NT2/D1 (cell line): Measurements from ENCODE around the gene AASS.

Experiments
- DNase-seq: peaks from one replicate; pipeline ENCODE4 v3.0.0-alpha.2; 2011; ENCODE audit warnings: low read depth, low spot score
- H3K27me3 ChIP-seq: 2 replicates; pipeline ENCODE4 v1.6.0; 2011; ENCODE audit warnings: mild to moderate bottlenecking; ENCODE audit not compliant: insufficient read length, insufficient read depth
- H3K36me3 ChIP-seq: 2 replicates; pipeline ENCODE4 v1.6.1; 2011; ENCODE audit warnings: mild to moderate bottlenecking, low read length, mixed read lengths; ENCODE audit not compliant: insufficient read depth, insufficient read length
- H3K4me1 ChIP-seq: 2 replicates; pipeline ENCODE4 v1.5.1; 2011; ENCODE audit not compliant: insufficient read depth, insufficient read length
- H3K4me3 ChIP-seq: 2 replicates; pipeline ENCODE4 v1.5.1; 2011; ENCODE audit warnings: low read depth; ENCODE audit not compliant: insufficient read length
- H3K9ac ChIP-seq: 2 replicates; pipeline ENCODE4 v1.6.0; 2011; ENCODE audit warnings: low read depth; ENCODE audit not compliant: insufficient read length
- H3K9me3 ChIP-seq: 2 replicates; pipeline ENCODE4 v1.5.1; 2011; ENCODE audit warnings: mild to moderate bottlenecking, low read length; ENCODE audit not compliant: insufficient read depth
- SUZ12 ChIP-seq: IDR thresholded peaks from 2 replicates; pipeline ENCODE4 v1.6.1; 2011; ENCODE audit not compliant: insufficient read length, insufficient read depth; ENCODE audit errors: extremely low read depth
- YY1 ChIP-seq: IDR thresholded peaks from 2 replicates; pipeline ENCODE4 v1.6.1; 2011; ENCODE audit not compliant: insufficient read length, insufficient read depth
- ZNF274 ChIP-seq: IDR thresholded peaks from 2 replicates; pipeline ENCODE4 v1.6.1; 2011; ENCODE audit warnings: mild to moderate bottlenecking, low read depth, low read length

Gene AASS

DNA sequence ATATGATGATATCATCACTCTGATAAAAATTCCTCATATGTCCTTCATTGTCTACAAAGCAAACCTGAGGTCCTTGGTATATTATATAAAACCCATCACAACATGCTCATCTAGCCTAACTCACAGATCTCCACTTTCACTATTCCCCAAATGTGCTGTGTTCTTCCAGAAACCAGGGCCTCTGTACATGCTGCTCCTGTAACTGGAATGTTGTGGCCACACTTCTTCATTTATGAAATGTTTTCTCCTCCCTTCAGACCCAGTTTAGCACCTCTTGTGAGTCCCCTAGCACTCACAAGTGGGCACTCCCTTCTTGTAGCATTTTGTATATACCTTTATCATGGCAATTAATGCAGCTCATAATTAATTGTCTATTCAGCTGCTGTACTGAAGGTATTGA lies 61.9 kb downstream of the AASS start:
- H3K36me3 ChIP-seq = peaks cover 46% of the 10 kb centered on the region

DNA sequence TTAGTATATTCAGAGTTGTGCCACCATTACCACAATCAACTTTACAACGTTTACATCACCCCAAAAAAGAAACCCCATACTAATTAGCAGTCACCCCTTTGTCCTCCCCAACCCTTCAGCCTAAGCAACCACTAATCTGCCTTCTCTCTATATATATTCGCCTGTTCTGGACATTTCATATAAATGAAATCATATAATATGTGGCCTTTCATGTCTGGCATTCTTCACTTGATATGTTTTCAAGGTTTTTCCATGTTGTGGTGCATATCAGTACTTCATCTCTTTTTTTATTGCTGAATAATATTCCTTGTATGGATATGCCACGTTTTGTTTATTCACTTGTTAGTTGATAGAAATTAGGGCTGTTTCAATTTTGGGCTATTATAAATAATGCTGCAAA lies 70.4 kb downstream of the AASS start:
- Histone ChIP-seq H3K9me3 (no peaks in the 10 kb centered on the region), H3K36me3 (peaks cover 9% of the 10 kb centered on the region), H3K9ac (no peak overlapping the region), H3K4me3 (no peak overlapping the region), H3K27me3 (no peaks in the 10 kb centered on the region), H3K4me1 (no peaks in the 10 kb centered on the region)
- DNase-seq = no peak
- no peak for TF ChIP-seq YY1
- TF ChIP-seq ZNF274 = no peak
- no peak for TF ChIP-seq SUZ12

More for the DNA sequence above, 61.9 kb downstream of the AASS start:
- Histone ChIP-seq H3K9me3 (no peaks in the 10 kb centered on the region), H3K4me3 (no peak overlapping the region), H3K9ac (no peak overlapping the region), H3K4me1 (no peaks in the 10 kb centered on the region), H3K27me3 (no peaks in the 10 kb centered on the region)
- no peak for DNase-seq
- no peak for TF ChIP-seq YY1

DNA sequence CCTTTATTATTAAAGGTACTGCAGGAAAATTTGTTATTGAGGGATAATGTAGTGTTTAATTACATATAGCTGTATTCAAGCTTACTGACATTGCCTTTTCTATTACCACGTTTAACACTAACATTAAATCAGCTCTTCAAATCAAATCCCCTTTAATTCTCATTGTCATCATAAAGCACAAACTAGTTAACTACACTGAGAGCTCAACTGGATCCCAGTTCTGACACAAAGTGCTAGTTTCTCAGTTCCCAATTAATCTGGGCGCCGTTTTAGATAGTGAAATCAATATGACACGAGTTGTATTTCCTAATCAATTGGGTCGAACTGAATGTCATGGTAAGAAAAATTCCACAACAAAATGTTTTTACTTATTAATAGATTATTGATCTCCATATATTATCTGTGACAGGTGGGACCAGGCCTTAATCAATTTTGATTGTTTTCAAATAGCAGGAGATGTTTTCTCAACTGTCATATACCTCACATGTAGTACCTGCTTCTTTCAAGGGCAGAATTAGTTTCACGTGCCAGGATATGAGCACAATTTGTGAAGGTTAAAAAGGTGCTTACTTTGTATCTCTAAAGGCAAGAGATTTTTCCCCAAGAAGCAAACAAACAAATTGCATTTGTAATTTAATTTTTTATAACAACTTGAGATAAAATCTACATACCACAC lies 71.0 kb downstream of the AASS start:
- peaks cover 8% of the 10 kb centered on the region for H3K36me3 ChIP-seq
- TF ChIP-seq ZNF274 = no peak
- DNase-seq = no peak
- no peaks in the 10 kb centered on the region for H3K27me3 ChIP-seq
- no peaks in the 10 kb centered on the region for H3K4me1 ChIP-seq
- no peaks in the 10 kb centered on the region for H3K9me3 ChIP-seq
- no peak overlapping the region for H3K4me3 ChIP-seq
- no peak overlapping the region for H3K9ac ChIP-seq

DNA sequence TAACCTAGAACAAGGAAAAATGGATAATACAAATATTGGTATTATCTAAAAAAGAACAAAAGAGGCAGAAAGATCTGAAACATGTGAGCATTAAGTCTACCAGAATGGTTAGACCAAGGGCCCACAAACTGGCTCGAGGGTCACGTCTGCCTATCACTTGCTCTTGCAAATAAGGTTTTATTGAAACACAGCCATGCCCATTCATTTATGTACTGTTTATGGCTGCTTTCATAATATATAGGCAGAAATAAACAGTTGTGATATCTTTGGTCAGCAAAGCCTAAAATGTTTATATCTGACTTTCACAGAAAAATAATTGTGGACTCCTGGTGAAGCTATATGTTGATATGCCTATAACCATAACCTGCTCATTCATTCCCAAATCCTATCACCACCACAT lies 71.8 kb downstream of the AASS start:
- Histone ChIP-seq H3K4me1 (no peaks in the 10 kb centered on the region), H3K9ac (no peak overlapping the region), H3K36me3 (peaks cover 3% of the 10 kb centered on the region), H3K4me3 (no peak overlapping the region), H3K27me3 (no peaks in the 10 kb centered on the region), H3K9me3 (no peaks in the 10 kb centered on the region)
- DNase-seq = no peak
- TF ChIP-seq ZNF274 (no peak), YY1 (no peak), SUZ12 (no peak)

DNA sequence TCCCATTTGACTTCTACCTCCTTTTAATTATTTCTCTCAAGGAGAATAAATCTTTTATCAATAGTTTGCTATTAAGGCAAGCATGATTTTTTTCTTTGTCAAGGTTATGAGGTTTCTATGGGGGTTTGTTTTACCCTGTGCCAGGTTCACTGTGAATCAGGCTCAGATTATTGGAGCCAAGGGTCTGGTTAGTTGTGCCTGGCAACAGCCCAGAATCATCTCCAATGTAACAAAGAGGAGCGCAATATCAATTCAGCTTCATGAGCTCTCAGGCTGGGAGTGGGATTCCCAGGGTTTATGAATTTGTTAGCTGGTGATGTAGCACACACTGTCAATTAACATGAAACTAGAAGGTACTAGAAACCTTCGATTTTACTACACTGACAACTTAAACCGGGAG lies 73.2 kb downstream of the AASS start:
- H3K4me1 ChIP-seq = no peaks in the 10 kb centered on the region
- DNase-seq = no peak
- H3K9ac ChIP-seq = no peak overlapping the region
- H3K9me3 ChIP-seq = no peaks in the 10 kb centered on the region
- TF ChIP-seq ZNF274 (no peak), SUZ12 (no peak), YY1 (no peak)
- no peaks in the 10 kb centered on the region for H3K36me3 ChIP-seq
- no peak overlapping the region for H3K4me3 ChIP-seq
- H3K27me3 ChIP-seq = no peaks in the 10 kb centered on the region

DNA sequence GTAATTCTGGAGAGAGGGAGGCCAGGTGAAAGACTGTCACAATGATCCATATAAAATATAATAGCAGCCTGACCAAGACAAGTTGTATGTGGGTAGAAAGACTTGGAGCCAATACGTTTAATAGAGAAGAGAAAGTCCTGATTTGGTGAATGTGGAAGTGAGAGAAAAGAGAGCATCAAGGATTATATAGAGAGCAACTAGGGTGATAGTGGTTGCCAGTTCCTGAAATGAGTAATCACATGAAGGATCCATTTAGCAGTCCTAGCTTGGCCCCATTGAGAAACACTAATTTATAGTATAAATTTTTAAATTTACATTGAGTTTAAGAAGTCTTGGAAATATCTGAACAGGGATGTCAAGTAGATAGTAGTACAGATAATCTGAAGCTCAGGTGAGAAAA lies 74.0 kb downstream of the AASS start:
- H3K27me3 ChIP-seq = no peaks in the 10 kb centered on the region
- TF ChIP-seq ZNF274 (no peak), SUZ12 (no peak), YY1 (no peak)
- H3K4me1 ChIP-seq = no peaks in the 10 kb centered on the region
- H3K9me3 ChIP-seq = no peaks in the 10 kb centered on the region
- H3K36me3 ChIP-seq = no peaks in the 10 kb centered on the region
- H3K9ac ChIP-seq = no peak overlapping the region
- DNase-seq = no peak
- H3K4me3 ChIP-seq = no peak overlapping the region

DNA sequence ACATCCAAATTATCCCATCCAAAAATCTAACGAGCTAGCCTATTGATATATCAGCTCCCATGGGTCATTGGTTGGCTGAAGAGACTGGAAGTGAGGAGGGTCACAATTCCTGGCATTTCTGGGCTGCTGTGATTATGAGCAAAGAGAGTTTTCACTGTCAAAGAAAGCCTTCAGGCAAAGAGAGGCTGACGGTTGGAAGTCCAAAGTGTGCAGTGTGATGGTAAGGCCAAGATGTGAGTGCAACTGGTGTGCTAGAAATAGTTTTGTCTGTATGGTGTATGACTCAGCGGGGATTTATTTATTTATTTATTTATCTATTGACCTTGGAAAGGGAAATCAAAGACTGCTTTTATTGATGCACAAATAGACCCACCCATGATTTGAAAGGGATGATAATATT lies 75.0 kb downstream of the AASS start:
- H3K9ac ChIP-seq = no peak overlapping the region
- no peak overlapping the region for H3K4me3 ChIP-seq
- H3K27me3 ChIP-seq = no peaks in the 10 kb centered on the region
- no peak for DNase-seq
- TF ChIP-seq SUZ12 (no peak), ZNF274 (no peak)
- H3K4me1 ChIP-seq = no peaks in the 10 kb centered on the region
- no peaks in the 10 kb centered on the region for H3K36me3 ChIP-seq
- no peaks in the 10 kb centered on the region for H3K9me3 ChIP-seq

DNA sequence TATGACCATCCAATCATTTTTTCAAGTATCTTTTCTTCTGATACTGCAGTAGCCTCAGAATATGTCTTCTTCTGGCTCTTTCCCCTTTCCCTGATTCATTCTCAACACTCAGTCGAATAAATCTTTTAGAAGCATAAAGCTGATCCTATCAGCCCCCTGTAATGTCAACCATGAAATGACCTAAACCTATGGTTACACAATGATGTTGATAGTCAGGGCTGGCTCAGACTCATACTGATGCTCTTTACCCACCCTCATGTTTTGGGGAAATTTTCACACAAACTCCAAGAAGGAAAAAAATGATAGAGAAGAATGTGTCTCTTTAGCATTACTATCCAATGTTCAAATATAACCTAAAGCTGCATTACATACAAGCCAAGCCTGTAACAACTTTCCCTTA lies 76.0 kb downstream of the AASS start:
- no peak for DNase-seq
- TF ChIP-seq SUZ12 (no peak), ZNF274 (no peak), YY1 (no peak)
- H3K36me3 ChIP-seq = no peaks in the 10 kb centered on the region
- no peak overlapping the region for H3K9ac ChIP-seq
- H3K9me3 ChIP-seq = no peaks in the 10 kb centered on the region
- H3K4me1 ChIP-seq = no peaks in the 10 kb centered on the region
- H3K27me3 ChIP-seq = no peaks in the 10 kb centered on the region
- H3K4me3 ChIP-seq = no peak overlapping the region
